Muscle of back (tissue), 11 donors: Measurements from ENCODE around the gene ACVR1. TPM values are rescaled to one million over a fixed set of nuclear protein-coding genes. Genes with fewer than 3 reads are reported as not detected.
A peak's percentile ranks its signal among the peaks of the same experiment; 100 is the strongest.
"Not testable (repeated sequence)": the region's sequence is repeated elsewhere in the genome, so short reads cannot be mapped to it uniquely, and the experiment has no call there.

Experiments
- DNase-seq, 3 donors: peaks; one replicate each; pipeline versions ENCODE4 v3.0.0 to v3.0.0-alpha.2; 2013
- polyA plus RNA-seq, 10 donors: library from polyadenylated mRNA; unstranded; fragments of 120-200 nt; gene quantifications; one replicate each; pipeline ENCODE4 v1.2.1, GENCODE V29; 2013; ENCODE audit not compliant: insufficient read length in 10 of 10

The ACVR1 gene
- polyA plus RNA-seq, 10 donors: 23.4 to 37.0 (median 30.0) TPM

- no peak for DNase-seq
Measured at GRCh38 chr2:157722580-157723234, 153.4 kb downstream of the ACVR1 start.

- DNase-seq: no peak
Measured at GRCh38 chr2:157720504-157720903, 155.6 kb downstream of the ACVR1 start.

- DNase-seq: not testable (repeated sequence)
Measured at GRCh38 chr2:157704653-157705052, 171.5 kb downstream of the ACVR1 start.

GRCh38 chr2:157704148-157704547 lies 172.0 kb downstream of the ACVR1 start:
- DNase-seq: not testable (repeated sequence)

- no peak for DNase-seq
Measured at GRCh38 chr2:157699806-157700205, 176.3 kb downstream of the ACVR1 start.

GRCh38 chr2:157699009-157699408 lies 177.1 kb downstream of the ACVR1 start:
- DNase-seq: no peak

GRCh38 chr2:157698430-157698829 lies 177.7 kb downstream of the ACVR1 start:
- DNase-seq: peak in 2 of 3 donors; percentile 4 to 27

GRCh38 chr2:157696036-157696435 lies 180.1 kb downstream of the ACVR1 start:
- DNase-seq: peak in 1 of 3 donors; percentile 17

GRCh38 chr2:157692768-157693167 lies 183.4 kb downstream of the ACVR1 start:
- DNase-seq: peak in 1 of 3 donors; percentile 92

GRCh38 chr2:157691695-157692094 lies 184.4 kb downstream of the ACVR1 start:
- DNase-seq: no peak

GRCh38 chr2:157691131-157691530 lies 185.0 kb downstream of the ACVR1 start:
- DNase-seq: no peak

Other genes starting within 250 kb of the ACVR1 start
- under 1 TPM; 0.07 to 0.31 (median 0.16) TPM for gene ACVR1C, start 247.5 kb downstream of the ACVR1 start, polyA plus RNA-seq
- under 1 TPM in 1 of 10 donors, not detected in 9; 0.12 TPM for gene UPP2, start 225.5 kb upstream of the ACVR1 start, polyA plus RNA-seq